Activated CD8-positive, alpha-beta T cell treated with anti-CD3 and anti-CD28 coated beads for 36 hours (primary cell): ENCODE data around the gene SLC25A26. TPM values are rescaled to one million over a fixed set of nuclear protein-coding genes. Genes with fewer than 3 reads are reported as not detected.

Source experiments
- ATAC-seq: fragments of 200-7000 bp; cut with Tn5 transposase; one replicate; pipeline ENCODE4 v1.10.0; 2021; ENCODE audit warnings: mild to moderate bottlenecking, moderate library complexity
- CTCF ChIA-PET: fragments of 350-600 bp; sonication (Branson Sonifier 250); formaldehyde crosslinking; loops from one replicate; lab custom pipeline; 2021; ENCODE audit warnings: antibody characterized with exemption; lab: Charles Lee
- POLR2A ChIA-PET: fragments of 350-600 bp; sonication (Branson Sonifier 250); formaldehyde crosslinking; loops from one replicate; lab custom pipeline; 2021; ENCODE audit warnings: antibody characterized with exemption; lab: Charles Lee
- DNase-seq: peaks from one replicate; pipeline ENCODE4 v3.0.0-alpha.2; 2020
- H3K27ac Mint-ChIP-seq: one replicate; pipeline ENCODE4 v1.8.0; 2021; ENCODE audit warnings: mild to moderate bottlenecking, mixed read lengths
- H3K27me3 Mint-ChIP-seq: one replicate; pipeline ENCODE4 v1.8.0; 2021; ENCODE audit warnings: mixed read lengths
- H3K36me3 Mint-ChIP-seq: one replicate; pipeline ENCODE4 v1.8.0; 2021; ENCODE audit warnings: low read depth, mixed read lengths
- H3K4me1 Mint-ChIP-seq: one replicate; pipeline ENCODE4 v1.8.0; 2021; ENCODE audit warnings: low read depth, mixed read lengths
- H3K4me3 Mint-ChIP-seq: one replicate; pipeline ENCODE4 v1.8.0; 2021; ENCODE audit warnings: mild to moderate bottlenecking, moderate library complexity, mixed read lengths
- H3K9me3 Mint-ChIP-seq: one replicate; pipeline ENCODE4 v1.8.0; 2021; ENCODE audit warnings: mixed read lengths
- intact Hi-C: fragments of 100-400 bp; cut with micrococcal nuclease; formaldehyde crosslinking; loops from one replicate; pipeline ENCODE4 v1.10.0; 2022
- total RNA-seq, 2 experiments: library from RNA; stranded (reverse); gene quantifications; one replicate each; pipeline ENCODE4 v1.2.3, GENCODE V29; 2021
- TF ChIP-seq, protein P1 (sequence below): fragments of 200-600 bp; IDR thresholded peaks from one replicate; pipeline ENCODE4 v1.8.0; 2022; ENCODE audit warnings: antibody characterized with exemption, mild to moderate bottlenecking

Gene SLC25A26
- total RNA-seq, 2 experiments from 2014 or later: 28.5 to 31.0 TPM

GRCh38 chr3:66267906-66268305 lies 47.1 kb downstream of the SLC25A26 start:
- TF ChIP-seq, protein P1, sequence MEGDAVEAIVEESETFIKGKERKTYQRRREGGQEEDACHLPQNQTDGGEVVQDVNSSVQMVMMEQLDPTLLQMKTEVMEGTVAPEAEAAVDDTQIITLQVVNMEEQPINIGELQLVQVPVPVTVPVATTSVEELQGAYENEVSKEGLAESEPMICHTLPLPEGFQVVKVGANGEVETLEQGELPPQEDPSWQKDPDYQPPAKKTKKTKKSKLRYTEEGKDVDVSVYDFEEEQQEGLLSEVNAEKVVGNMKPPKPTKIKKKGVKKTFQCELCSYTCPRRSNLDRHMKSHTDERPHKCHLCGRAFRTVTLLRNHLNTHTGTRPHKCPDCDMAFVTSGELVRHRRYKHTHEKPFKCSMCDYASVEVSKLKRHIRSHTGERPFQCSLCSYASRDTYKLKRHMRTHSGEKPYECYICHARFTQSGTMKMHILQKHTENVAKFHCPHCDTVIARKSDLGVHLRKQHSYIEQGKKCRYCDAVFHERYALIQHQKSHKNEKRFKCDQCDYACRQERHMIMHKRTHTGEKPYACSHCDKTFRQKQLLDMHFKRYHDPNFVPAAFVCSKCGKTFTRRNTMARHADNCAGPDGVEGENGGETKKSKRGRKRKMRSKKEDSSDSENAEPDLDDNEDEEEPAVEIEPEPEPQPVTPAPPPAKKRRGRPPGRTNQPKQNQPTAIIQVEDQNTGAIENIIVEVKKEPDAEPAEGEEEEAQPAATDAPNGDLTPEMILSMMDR: no peak
- H3K4me1 Mint-ChIP-seq: no peaks in the 10 kb centered on the region
- POLR2A ChIA-PET: no interaction called here
- H3K36me3 Mint-ChIP-seq: peaks cover 15% of the 10 kb centered on the region
- H3K27ac Mint-ChIP-seq: no peak overlapping the region
- intact Hi-C loops: no loop called here
- H3K4me3 Mint-ChIP-seq: no peak overlapping the region
- ATAC-seq: no peak
- H3K9me3 Mint-ChIP-seq: no peaks in the 10 kb centered on the region
- CTCF ChIA-PET: interaction anchor here (1.4 kb wide), 1 partner anchor 551 kb away, joined by 3 read pairs; no protein-coding TSS in a partner anchor
- no peak for DNase-seq
- no peaks in the 10 kb centered on the region for H3K27me3 Mint-ChIP-seq

GRCh38 chr3:66268864-66269263 lies 48.1 kb downstream of the SLC25A26 start:
- ChIA-PET CTCF (interaction anchor here (1.4 to 1.9 kb wide), 2 partner anchors 15 to 550 kb away, joined by 3 to 8 read pairs; no protein-coding TSS in a partner anchor), POLR2A (no interaction called here)
- ATAC-seq (no peak), DNase-seq (no peak)
- H3K4me3 Mint-ChIP-seq: no peak overlapping the region
- intact Hi-C loops: no loop called here
- H3K36me3 Mint-ChIP-seq: peaks cover 22% of the 10 kb centered on the region
- H3K9me3 Mint-ChIP-seq: no peaks in the 10 kb centered on the region
- TF ChIP-seq, protein P1: no peak
- no peaks in the 10 kb centered on the region for H3K27me3 Mint-ChIP-seq
- H3K4me1 Mint-ChIP-seq: no peaks in the 10 kb centered on the region
- H3K27ac Mint-ChIP-seq: no peak overlapping the region

- POLR2A ChIA-PET: no interaction called here
- H3K27ac Mint-ChIP-seq: no peak overlapping the region
- peaks cover 22% of the 10 kb centered on the region for H3K36me3 Mint-ChIP-seq
- intact Hi-C loops: no loop called here
- CTCF ChIA-PET: interaction anchor here (1.3 to 1.9 kb wide), 3 partner anchors 15 to 550 kb away, joined by 3 to 8 read pairs (median 6); no protein-coding TSS in a partner anchor
- H3K9me3 Mint-ChIP-seq: no peaks in the 10 kb centered on the region
- no peaks in the 10 kb centered on the region for H3K4me1 Mint-ChIP-seq
- TF ChIP-seq, protein P1: no peak
- no peak overlapping the region for H3K4me3 Mint-ChIP-seq
- no peak for ATAC-seq
- H3K27me3 Mint-ChIP-seq: no peaks in the 10 kb centered on the region
- no peak for DNase-seq
These were observed 48.6 kb downstream of the SLC25A26 start for GRCh38 chr3:66269411-66269810.

DNA sequence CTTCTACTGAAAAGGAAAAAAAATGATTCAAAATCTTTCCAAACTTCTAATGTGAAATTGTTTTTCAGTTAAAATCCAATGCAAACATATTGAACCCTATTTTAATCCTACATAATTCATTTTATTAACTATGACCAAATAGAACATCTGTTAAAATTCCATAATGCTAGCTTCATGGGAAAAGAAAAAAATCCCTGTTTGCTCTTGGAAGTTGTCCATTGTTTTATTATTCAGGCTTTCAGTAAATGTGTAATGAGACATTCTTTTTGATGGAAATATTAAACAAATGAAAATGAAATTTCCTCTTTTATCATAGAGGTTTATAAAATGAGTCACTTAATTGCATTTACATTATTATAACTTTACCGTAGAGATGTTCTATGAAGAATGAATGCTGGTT lies 49.5 kb downstream of the SLC25A26 start:
- no peaks in the 10 kb centered on the region for H3K27me3 Mint-ChIP-seq
- no peaks in the 10 kb centered on the region for H3K9me3 Mint-ChIP-seq
- POLR2A ChIA-PET: no interaction called here
- DNase-seq (no peak), ATAC-seq (no peak)
- intact Hi-C loops: no loop called here
- H3K4me1 Mint-ChIP-seq: no peaks in the 10 kb centered on the region
- H3K4me3 Mint-ChIP-seq: no peak overlapping the region
- TF ChIP-seq, protein P1: no peak
- H3K36me3 Mint-ChIP-seq: peaks cover 22% of the 10 kb centered on the region
- CTCF ChIA-PET: interaction anchor here (1.3 to 3.3 kb wide), 2 partner anchors 17 to 138 kb away, joined by 6 to 16 read pairs; no protein-coding TSS in a partner anchor
- no peak overlapping the region for H3K27ac Mint-ChIP-seq

- Mint-ChIP-seq H3K27me3 (no peaks in the 10 kb centered on the region), H3K27ac (no peak overlapping the region), H3K9me3 (no peaks in the 10 kb centered on the region), H3K4me1 (no peaks in the 10 kb centered on the region), H3K4me3 (no peak overlapping the region), H3K36me3 (peaks cover 22% of the 10 kb centered on the region)
- CTCF ChIA-PET: interaction anchor here (1.1 to 3.3 kb wide), 2 partner anchors 17 to 552 kb away, joined by 3 to 16 read pairs; no protein-coding TSS in a partner anchor
- intact Hi-C loops: no loop called here
- TF ChIP-seq, protein P1: no peak
- no peak for ATAC-seq
- POLR2A ChIA-PET: no interaction called here
- no peak for DNase-seq
These were observed 49.9 kb downstream of the SLC25A26 start for GRCh38 chr3:66270701-66271100.
